ENCODE results near the gene RHCE. TPM values are rescaled to one million over a fixed set of nuclear protein-coding genes. Genes with fewer than 3 reads are reported as not detected.
"Not testable (repeated sequence)": the region's sequence is repeated elsewhere in the genome, so short reads cannot be mapped to it uniquely, and the experiment has no call there.

The RHCE gene
- total RNA-seq, 8 experiments from 2014 or later: 0.27 to 11.2 (median 3.3) TPM; not detected in 1

GRCh38 chr1:25312806-25313470 is 107.7 kb downstream of the RHCE start:
- H3K4me1 ChIP-seq (replicated peaks in 1 of 2); H3K4me3 ChIP-seq; in situ Hi-C loops (cut with MboI; ENCODE audit: low pct_unique_long_range_greater_than_20kb in 2 of 9, low sequenced_read_pairs in 9 of 9, unreplicated experiment in 9 of 9); ATAC-seq (replicated peaks in 6 of 8); H3K27ac ChIP-seq: not testable (repeated sequence)

Other genes starting within 250 kb of the RHCE start
- gene SYF2, start 188.3 kb downstream of the RHCE start, total RNA-seq: 10 to 100 TPM; 58.6 to 99.9 (median 85.8) TPM
- gene RSRP1, start 173.4 kb downstream of the RHCE start, total RNA-seq: 100 to 1,000 TPM in 5 of 8 experiments, 10 to 100 TPM in 3; 78.4 to 172 (median 102) TPM
- 1 to 10 TPM in 1 of 8 experiments, under 1 TPM in 7; 0.10 to 1.1 (median 0.44) TPM for gene RHD, start 148.3 kb downstream of the RHCE start, total RNA-seq
- 100 to 1,000 TPM in 2 of 8 experiments, 10 to 100 TPM in 6; 66.5 to 109 (median 74.7) TPM for gene TMEM50A, start 82.5 kb downstream of the RHCE start, total RNA-seq
- gene MACO1, start 10.1 kb upstream of the RHCE start, total RNA-seq: 10 to 100 TPM; 13.2 to 57.1 (median 41.8) TPM
- 10 to 100 TPM in 3 of 8 experiments, 1 to 10 TPM in 3, under 1 TPM in 2; 0.38 to 35.0 (median 4.5) TPM for gene LDLRAP1, start 122.8 kb upstream of the RHCE start, total RNA-seq
- gene MAN1C1, start 196.0 kb upstream of the RHCE start, total RNA-seq: 10 to 100 TPM in 3 of 8 experiments, 1 to 10 TPM in 5; 1.2 to 67.4 (median 5.7) TPM

All from motor neuron (in vitro differentiated cells).